ENCODE data around the gene SLC5A5. TPM values are rescaled to one million over a fixed set of nuclear protein-coding genes. Genes with fewer than 3 reads are reported as not detected.

SLC5A5 gene
- total RNA-seq, 2 donors from 2014 or later, result 1.2 TPM; not detected in 1

DNA sequence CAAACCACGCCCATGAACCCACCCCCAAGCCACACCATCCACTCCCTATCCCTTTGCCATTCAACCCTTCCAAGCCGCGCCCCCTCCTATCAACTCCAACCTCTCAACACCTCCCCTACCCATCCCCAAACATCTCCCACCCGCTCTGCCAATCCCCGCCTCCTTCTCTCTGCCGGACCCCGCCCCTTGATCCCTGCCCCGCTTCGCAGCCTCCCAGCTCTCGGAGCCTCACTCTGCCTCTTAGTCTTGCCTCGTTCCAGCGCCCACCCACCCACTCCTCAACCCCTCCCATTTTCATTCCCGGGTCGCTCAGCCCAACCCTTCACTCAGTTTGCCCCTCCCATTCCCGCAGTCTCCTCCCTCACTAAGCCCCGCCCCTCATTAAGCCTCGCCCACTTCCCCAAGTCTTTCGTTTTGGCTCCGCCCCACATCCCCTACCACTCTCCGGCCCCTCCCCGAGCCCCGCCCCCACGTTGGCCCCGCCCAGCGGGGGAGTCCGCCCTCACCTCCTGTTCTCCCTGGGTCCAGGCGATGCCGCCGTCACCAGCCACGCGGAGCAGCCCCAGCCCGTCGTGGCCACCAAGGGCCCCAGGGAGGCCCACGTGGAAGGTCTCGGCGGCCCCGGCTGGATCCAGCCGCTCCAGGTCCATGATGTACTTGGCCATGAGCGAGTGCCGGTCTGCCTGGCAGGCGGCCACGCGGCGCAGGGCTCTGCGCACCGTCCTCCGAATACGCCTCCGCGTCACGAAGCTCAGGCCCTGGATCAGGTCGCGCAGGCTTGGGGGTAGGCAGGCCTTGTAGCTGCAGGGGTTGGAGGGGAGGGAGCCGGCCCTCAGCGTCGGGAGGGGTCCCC lies 29.7 kb upstream of the SLC5A5 start:
- WGBS, result 12% methylated on average over 55 of the region's 56 CpGs
- Histone ChIP-seq H3K36me3 (no peaks in the 10 kb centered on the region), H3K9me3 (no peaks in the 10 kb centered on the region), H3K27ac (no peak overlapping the region), H3K4me3 (peak overlapping the region; percentile 13 to 20), H3K27me3 (replicated peaks; ENCODE audit: insufficient read depth) (no peaks in the 10 kb centered on the region), H3K4me1 (replicated peaks) (peaks cover 3% of the 10 kb centered on the region)
- intact Hi-C loops (cut with DNase I), result no loop called here
- TF ChIP-seq POLR2A (IDR thresholded peaks at IDR 0.05) (no peak), POLR2AphosphoS5 (IDR thresholded peaks at IDR 0.05) (peak; percentile 35)
- peak; percentile 48 for DNase-seq (ENCODE audit: low spot score)

DNA sequence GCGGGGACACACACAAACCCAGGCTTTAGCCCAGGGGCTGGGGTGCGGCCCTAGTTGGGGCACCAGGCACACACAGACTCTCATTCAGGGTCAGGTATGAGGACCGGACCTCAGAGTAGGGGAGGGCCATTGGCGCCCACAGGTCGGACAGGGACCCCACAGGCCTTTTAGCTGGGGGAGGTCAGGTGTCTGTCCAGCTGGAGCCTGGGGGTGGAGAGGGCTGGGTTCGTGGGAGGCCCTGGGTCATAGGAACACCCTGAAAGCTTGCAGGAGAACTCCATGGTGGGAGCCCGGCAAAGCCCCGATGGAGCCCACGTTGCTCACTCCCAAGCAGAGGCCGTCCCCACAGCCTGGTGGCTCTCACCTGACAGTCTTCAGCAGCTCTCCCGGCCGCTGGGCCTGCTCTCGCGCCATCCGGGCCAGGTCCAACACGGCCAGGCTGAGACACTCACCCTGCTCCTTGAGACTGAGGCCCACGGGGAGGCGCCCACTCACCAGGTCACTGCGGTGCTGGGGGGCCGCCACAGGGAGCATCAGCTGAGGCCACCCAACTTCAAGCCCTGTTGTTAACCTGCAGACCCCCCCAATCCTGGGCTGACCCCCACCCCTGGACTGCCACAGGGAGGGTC lies 29.0 kb upstream of the SLC5A5 start:
- H3K4me3 ChIP-seq, result peak overlapping the region; percentile 13 to 20

GRCh38 chr19:17843292-17843827 lies 28.4 kb upstream of the SLC5A5 start:
- Histone ChIP-seq H3K4me1 (replicated peaks) (peaks cover 3% of the 10 kb centered on the region), H3K9me3 (no peaks in the 10 kb centered on the region), H3K36me3 (no peaks in the 10 kb centered on the region), H3K4me3 (no peak overlapping the region), H3K27me3 (replicated peaks; ENCODE audit: insufficient read depth) (no peaks in the 10 kb centered on the region), H3K27ac (no peak overlapping the region)
- intact Hi-C loops (cut with DNase I), result no loop called here
- WGBS, result 84% methylated on average over 9 of the region's 9 CpGs
- TF ChIP-seq POLR2AphosphoS5 (IDR thresholded peaks at IDR 0.05) (no peak), POLR2A (IDR thresholded peaks at IDR 0.05) (no peak), CTCF (IDR thresholded peaks at IDR 0.05) (no peak)
- no peak for DNase-seq (ENCODE audit: low spot score)

More for the DNA sequence above, 29.0 kb upstream of the SLC5A5 start:
- no peaks in the 10 kb centered on the region for H3K9me3 ChIP-seq
- intact Hi-C loops (cut with DNase I), result no loop called here
- H3K4me1 ChIP-seq (replicated peaks), result peaks cover 3% of the 10 kb centered on the region
- 52% methylated on average over 19 of the region's 20 CpGs for WGBS
- no peaks in the 10 kb centered on the region for H3K36me3 ChIP-seq
- TF ChIP-seq POLR2A (IDR thresholded peaks at IDR 0.05) (no peak), POLR2AphosphoS5 (IDR thresholded peaks at IDR 0.05) (no peak), CTCF (IDR thresholded peaks at IDR 0.05) (no peak)
- DNase-seq (ENCODE audit: low spot score), result no peak
- no peak overlapping the region for H3K27ac ChIP-seq
- no peaks in the 10 kb centered on the region for H3K27me3 ChIP-seq (replicated peaks; ENCODE audit: insufficient read depth)

GRCh38 chr19:17843908-17844490 lies 27.7 kb upstream of the SLC5A5 start:
- Histone ChIP-seq H3K36me3 (no peaks in the 10 kb centered on the region), H3K27me3 (replicated peaks; ENCODE audit: insufficient read depth) (no peaks in the 10 kb centered on the region), H3K4me3 (no peak overlapping the region), H3K4me1 (replicated peaks) (peaks cover 3% of the 10 kb centered on the region), H3K9me3 (no peaks in the 10 kb centered on the region), H3K27ac (no peak overlapping the region)
- TF ChIP-seq POLR2A (IDR thresholded peaks at IDR 0.05), result no peak
- no peak for TF ChIP-seq POLR2AphosphoS5 (IDR thresholded peaks at IDR 0.05)
- no peak for TF ChIP-seq CTCF (IDR thresholded peaks at IDR 0.05)
- no peak for DNase-seq (ENCODE audit: low spot score)
- intact Hi-C loops (cut with DNase I), result no loop called here
- WGBS, result 82% methylated on average over 14 of the region's 14 CpGs

GRCh38 chr19:17846146-17846545 lies 25.6 kb upstream of the SLC5A5 start:
- no peaks in the 10 kb centered on the region for H3K27me3 ChIP-seq (replicated peaks; ENCODE audit: insufficient read depth)

More at GRCh38 chr19:17846146-17846545, 25.6 kb upstream of the SLC5A5 start:
- TF ChIP-seq CTCF (IDR thresholded peaks at IDR 0.05), result no peak
- TF ChIP-seq POLR2A (IDR thresholded peaks at IDR 0.05), result no peak
- TF ChIP-seq POLR2AphosphoS5 (IDR thresholded peaks at IDR 0.05), result no peak
- Histone ChIP-seq H3K27ac (no peak overlapping the region), H3K4me3 (no peak overlapping the region), H3K4me1 (replicated peaks) (peaks cover 3% of the 10 kb centered on the region), H3K36me3 (no peaks in the 10 kb centered on the region), H3K9me3 (no peaks in the 10 kb centered on the region)
- no peak for DNase-seq (ENCODE audit: low spot score)
- intact Hi-C loops (cut with DNase I), result no loop called here
- WGBS, result 82% methylated on average over 8 of the region's 8 CpGs

Measured in prostate gland (tissue), 2 donors.